D721Med (cell line): ENCODE measurements around the gene TAF6L.
"Not testable (repeated sequence)": the region's sequence is repeated elsewhere in the genome, so short reads cannot be mapped to it uniquely, and the experiment has no call there.

Source experiments
- DNase-seq: peaks from one replicate; pipeline ENCODE4 v3.0.0; 2011; ENCODE audit warnings: low spot score; ENCODE audit not compliant: insufficient read length
- FAIRE-seq: peaks from 2 replicates; lab custom pipeline; 2011; peaks lifted over from hg19 to GRCh38; lab: Jason Lieb, UNC
- CTCF ChIP-seq: IDR thresholded peaks from 2 replicates; pipeline ENCODE4 v1.5.1; 2012; ENCODE audit warnings: mild to moderate bottlenecking, control low read depth; ENCODE audit not compliant: insufficient read depth; ENCODE audit errors: missing control alignments

TAF6L gene

GRCh38 chr11:62810748-62811147 lies 39.6 kb downstream of the TAF6L start:
- DNase-seq, result no peak
- no peak for TF ChIP-seq CTCF
- FAIRE-seq, result no peak

- TF ChIP-seq CTCF, result no peak
- DNase-seq (no peak), FAIRE-seq (no peak)
Measured at GRCh38 chr11:62811659-62812058, 40.5 kb downstream of the TAF6L start.

- FAIRE-seq, result no peak
- TF ChIP-seq CTCF, result no peak
- no peak for DNase-seq
Measured at GRCh38 chr11:62816557-62816956, 45.4 kb downstream of the TAF6L start.

- DNase-seq (no peak), FAIRE-seq (no peak)
- TF ChIP-seq CTCF, result no peak
Measured at GRCh38 chr11:62817129-62817528, 45.9 kb downstream of the TAF6L start.

- no peak for TF ChIP-seq CTCF
- FAIRE-seq, result no peak
- DNase-seq, result no peak
Measured at GRCh38 chr11:62823677-62824076, 52.5 kb downstream of the TAF6L start.

GRCh38 chr11:62828130-62828529 lies 56.9 kb downstream of the TAF6L start:
- FAIRE-seq, result not testable (repeated sequence)

GRCh38 chr11:62830904-62831519 lies 59.8 kb downstream of the TAF6L start:
- no peak for DNase-seq
- no peak for TF ChIP-seq CTCF
- FAIRE-seq, result no peak

More at GRCh38 chr11:62828130-62828529, 56.9 kb downstream of the TAF6L start:
- DNase-seq, result not testable (repeated sequence)
